Germinal center (tissue), 1 donor: ENCODE results near the gene CCDC17.
A peak's percentile ranks its signal among the peaks of the same experiment; 100 is the strongest.

Source experiments
- DNase-seq: peaks from one replicate; pipeline ENCODE4 v3.0.0; 2012; ENCODE audit warnings: mixed read lengths, low spot score

Gene CCDC17

GRCh38 chr1:45623972-45624371 is at the start of gene CCDC17:
CCDC17 (minus strand) TSS chr1:45624054; CDS start chr1:45623909, 145 bp downstream.
- no peak for DNase-seq

DNA sequence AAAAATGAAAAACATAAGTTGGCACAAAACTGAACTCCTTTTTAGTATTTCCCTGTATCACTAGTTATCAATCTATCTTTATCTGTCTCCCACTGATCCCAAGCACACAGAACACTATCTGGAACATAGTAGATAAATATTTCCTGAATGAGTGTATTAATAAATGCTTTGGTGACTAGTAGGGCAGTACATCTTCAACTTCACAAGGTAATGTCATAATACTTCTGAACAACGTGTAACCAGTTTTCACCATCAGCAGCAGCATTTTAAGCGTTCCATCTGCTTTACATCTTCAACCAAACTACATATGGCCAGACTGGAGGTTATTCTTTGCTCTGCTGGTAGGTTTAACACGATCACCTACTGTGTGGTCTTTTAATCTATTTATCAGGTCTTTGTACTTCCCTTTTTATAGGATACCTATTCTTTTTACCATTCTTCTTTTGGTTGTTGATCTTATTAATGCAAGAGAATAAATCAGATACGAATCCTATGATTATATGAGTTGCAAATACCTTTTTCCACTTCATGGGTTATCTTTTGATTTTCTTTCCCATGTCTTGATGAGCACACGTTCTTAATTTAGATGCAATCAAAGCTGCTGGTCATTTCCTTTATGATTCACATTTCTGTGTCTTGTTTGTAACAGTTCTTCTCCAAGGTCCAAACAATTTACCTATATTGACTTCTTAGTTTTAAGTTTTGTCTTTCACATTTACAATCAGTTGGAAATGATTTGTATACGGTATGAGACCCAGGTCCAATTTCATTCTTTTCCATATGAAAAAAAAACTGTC is 46.2 kb upstream of the CCDC17 start:
- DNase-seq = no peak

- no peak for DNase-seq
These were observed 45.5 kb upstream of the CCDC17 start for GRCh38 chr1:45669379-45669778.

- no peak for DNase-seq
These were observed 44.7 kb upstream of the CCDC17 start for GRCh38 chr1:45668526-45668925.

- DNase-seq = no peak
These were observed 43.7 kb upstream of the CCDC17 start for GRCh38 chr1:45667321-45668111.

DNA sequence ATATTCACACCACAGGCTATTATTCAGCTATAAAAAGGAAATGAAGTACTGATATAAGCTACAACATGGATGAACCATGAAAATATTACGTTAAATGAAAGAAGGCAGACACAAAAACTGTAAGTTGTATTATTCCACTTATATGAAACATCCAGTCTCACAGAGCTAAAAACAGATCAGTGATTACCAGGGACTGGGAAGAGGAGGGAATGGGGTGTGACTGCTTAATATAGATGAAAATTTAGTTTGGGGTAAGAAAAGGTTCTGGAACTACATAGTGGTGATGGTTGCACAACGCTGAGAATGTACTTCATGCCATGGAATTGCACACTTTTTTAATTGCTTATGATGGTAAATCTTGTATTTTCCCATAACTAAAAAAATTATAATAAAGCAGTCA is 43.0 kb upstream of the CCDC17 start:
- DNase-seq = no peak

DNA sequence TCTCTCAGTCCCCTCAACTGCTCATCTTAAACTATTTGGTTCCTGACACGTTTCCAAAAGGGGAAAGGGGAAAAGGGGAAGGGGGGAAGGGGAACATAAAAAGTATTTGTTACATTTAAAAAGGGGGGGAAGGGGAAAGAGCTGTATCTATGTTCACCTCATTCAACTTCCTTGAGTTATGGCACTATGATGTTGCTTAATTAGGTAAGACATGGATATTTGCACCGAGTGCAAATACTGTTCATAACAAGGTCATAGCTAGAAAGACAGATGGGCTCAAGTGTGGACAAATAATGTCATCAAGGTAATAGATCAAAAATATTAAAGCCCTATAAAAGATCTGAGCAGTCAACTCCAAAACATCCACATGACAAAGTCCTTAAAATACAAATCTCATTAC is 36.5 kb upstream of the CCDC17 start:
- DNase-seq = no peak

- DNase-seq = no peak
These were observed 35.4 kb upstream of the CCDC17 start for GRCh38 chr1:45659222-45659621.

GRCh38 chr1:45658171-45658570 is 34.3 kb upstream of the CCDC17 start:
- DNase-seq = no peak

- DNase-seq = no peak
These were observed 32.8 kb upstream of the CCDC17 start for GRCh38 chr1:45656573-45657226.

- no peak for DNase-seq
These were observed 30.9 kb upstream of the CCDC17 start for GRCh38 chr1:45654540-45655280.

DNA sequence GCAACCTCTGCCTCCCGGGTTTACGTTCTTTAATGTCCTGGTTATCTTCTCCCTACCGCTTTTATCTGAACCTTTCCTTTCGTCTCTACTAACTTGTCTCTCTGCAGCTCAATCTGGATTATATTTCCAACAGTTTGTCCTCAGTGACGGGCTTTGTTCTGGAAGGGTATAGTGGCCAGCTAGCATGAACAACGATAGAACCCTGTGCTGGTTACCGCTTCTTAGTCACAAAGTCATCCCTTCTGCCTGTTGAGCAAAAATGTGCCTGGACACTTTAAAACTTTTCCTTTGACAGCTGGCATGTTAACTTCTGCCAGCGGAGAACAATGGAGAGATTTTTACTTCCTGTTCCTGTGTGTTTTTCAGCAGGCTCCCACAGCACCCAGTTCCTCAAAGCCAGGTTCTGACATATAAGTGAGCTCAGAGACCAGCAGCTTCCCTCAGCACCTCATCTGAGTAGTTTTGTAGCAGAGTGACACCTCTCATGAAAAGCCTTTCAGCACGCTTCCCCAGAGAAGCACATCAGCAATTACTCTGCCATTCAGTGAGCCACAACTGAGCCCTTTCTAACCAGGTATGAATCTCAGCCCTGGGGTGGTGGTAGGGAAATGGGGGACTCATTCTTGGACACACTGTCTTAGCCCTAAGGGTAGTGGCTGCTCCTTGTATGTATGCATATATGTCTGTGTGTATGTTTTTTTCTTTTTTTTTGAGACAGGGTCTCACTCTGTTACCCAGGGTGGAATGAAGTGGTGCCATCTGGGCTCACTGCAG is 23.6 kb upstream of the CCDC17 start:
- no peak for DNase-seq

DNA sequence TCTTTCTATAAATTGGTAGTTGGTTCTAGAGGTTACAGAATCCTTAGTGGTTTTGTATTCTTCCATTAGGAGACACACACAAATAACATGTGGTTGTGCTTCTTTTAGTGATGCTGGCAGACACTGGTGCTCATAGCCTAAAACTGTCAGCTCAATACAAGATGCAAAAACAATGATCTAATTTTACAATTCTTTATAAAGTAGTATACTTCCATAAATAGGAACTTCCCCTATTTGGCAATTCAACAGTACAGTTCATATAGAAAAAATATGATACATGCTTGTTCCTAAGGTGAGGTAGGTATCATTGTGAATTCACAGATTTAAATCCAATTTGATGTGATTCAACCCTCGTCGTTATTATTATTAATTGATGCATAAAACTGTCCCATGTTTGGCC is 20.8 kb upstream of the CCDC17 start:
- DNase-seq = peak; percentile 50

GRCh38 chr1:45643978-45644377 is 20.1 kb upstream of the CCDC17 start:
- DNase-seq = no peak

- no peak for DNase-seq
These were observed 19.5 kb upstream of the CCDC17 start for GRCh38 chr1:45643321-45643720.

DNA sequence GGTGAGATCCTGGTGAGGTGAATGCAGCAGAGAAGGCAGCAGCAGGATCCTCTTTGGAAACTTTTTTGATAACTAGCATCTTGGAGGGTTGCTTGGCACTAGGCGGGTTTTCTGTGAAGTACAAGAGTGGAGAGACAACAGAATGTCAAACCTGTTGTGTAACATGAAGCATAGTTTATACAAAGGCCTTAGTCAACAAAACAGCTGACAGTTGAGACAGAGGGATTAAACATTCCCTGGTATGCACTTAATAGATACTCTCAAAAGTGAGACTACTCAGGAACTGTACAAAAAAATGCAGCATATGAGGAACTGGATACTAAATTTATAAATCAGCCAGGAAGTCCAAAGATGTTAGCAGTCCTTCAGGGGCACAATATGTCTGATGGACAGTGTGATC is 16.4 kb upstream of the CCDC17 start:
- DNase-seq = no peak

DNA sequence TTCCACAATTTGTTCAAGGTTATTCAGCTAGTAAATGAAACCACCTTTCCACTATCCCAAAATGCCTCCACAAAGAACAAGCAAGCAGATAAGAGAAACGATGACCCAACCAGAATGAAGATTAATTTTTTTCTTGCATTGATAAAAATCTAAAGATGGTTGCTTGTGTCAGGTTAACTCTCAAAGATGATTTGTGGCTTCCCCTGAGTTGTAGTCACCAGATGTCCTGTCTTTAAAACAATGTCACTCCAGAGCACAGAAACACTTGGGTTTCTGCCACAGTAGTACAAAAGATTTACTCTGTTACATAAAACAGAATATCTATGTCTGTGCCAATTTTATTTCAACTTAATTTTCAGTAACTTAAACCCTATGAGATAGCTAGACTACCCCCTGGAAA is 11.4 kb upstream of the CCDC17 start:
- no peak for DNase-seq

GRCh38 chr1:45630429-45630828 is 6.6 kb upstream of the CCDC17 start:
- DNase-seq = no peak

GRCh38 chr1:45629035-45629434 is 5.2 kb upstream of the CCDC17 start:
- DNase-seq = no peak

GRCh38 chr1:45622524-45623394 is 1.1 kb downstream of the CCDC17 start:
- no peak for DNase-seq
